H9 (cell line): Measurements from ENCODE around the gene RPL19. TPM values are rescaled to one million over a fixed set of nuclear protein-coding genes. Genes with fewer than 3 reads are reported as not detected.

Source experiments
- DNase-seq: peaks from one replicate; pipeline ENCODE4 v3.0.0-alpha.2; 2017
- H2AFZ ChIP-seq: one replicate; pipeline ENCODE4 v1.6.1; 2013; ENCODE audit warnings: mild to moderate bottlenecking, low read length, control low read depth, moderate library complexity
- H2AK5ac ChIP-seq: 2 replicates; pipeline ENCODE4 v1.6.1; 2013; ENCODE audit warnings: low read length, control low read depth, mixed read lengths; ENCODE audit not compliant: insufficient read length
- H2BK120ac ChIP-seq: one replicate; pipeline ENCODE4 v1.6.1; 2013; ENCODE audit warnings: low read depth, mild to moderate bottlenecking, low read length, control low read depth, inconsistent platforms; ENCODE audit not compliant: poor library complexity, severe bottlenecking
- H2BK12ac ChIP-seq: 2 replicates; pipeline ENCODE4 v1.6.1; 2013; ENCODE audit warnings: low read length, control low read depth, mixed read lengths, low read depth; ENCODE audit not compliant: insufficient read length
- H2BK15ac ChIP-seq: 2 replicates; pipeline ENCODE4 v1.6.1; 2013; ENCODE audit warnings: low read depth, low read length, control low read depth
- H2BK20ac ChIP-seq: one replicate; pipeline ENCODE4 v1.6.1; 2013; ENCODE audit warnings: low read depth, mild to moderate bottlenecking, low read length, control low read depth, inconsistent platforms; ENCODE audit not compliant: poor library complexity, severe bottlenecking
- H2BK5ac ChIP-seq: 2 replicates; pipeline ENCODE4 v1.6.1; 2013; ENCODE audit warnings: low read length, control low read depth, mixed read lengths; ENCODE audit not compliant: insufficient read length
- H3K14ac ChIP-seq: 2 replicates; pipeline ENCODE4 v1.6.1; 2013; ENCODE audit warnings: low read length, control low read depth; ENCODE audit not compliant: insufficient read depth
- H3K18ac ChIP-seq: 2 replicates; pipeline ENCODE4 v1.6.1; 2013; ENCODE audit warnings: low read depth, mild to moderate bottlenecking, mixed read lengths, low read length, control low read depth; ENCODE audit not compliant: insufficient read length
- H3K23ac ChIP-seq: 2 replicates; pipeline ENCODE4 v1.6.1; 2013; ENCODE audit warnings: low read length, control low read depth, mixed read lengths, low read depth; ENCODE audit not compliant: insufficient read length
- H3K23me2 ChIP-seq: 2 replicates; pipeline ENCODE4 v1.6.1; 2013; ENCODE audit warnings: low read depth, mild to moderate bottlenecking, mixed read lengths, low read length, control low read depth; ENCODE audit not compliant: insufficient read length, poor library complexity, severe bottlenecking
- H3K27ac ChIP-seq: 2 replicates; pipeline ENCODE4 v1.5.1; 2013; ENCODE audit warnings: low read length, control low read depth, mixed read lengths, low read depth; ENCODE audit not compliant: insufficient read length
- H3K27me3 ChIP-seq: 2 replicates; pipeline ENCODE4 v1.6.1; 2013; ENCODE audit warnings: low read length, control low read depth, inconsistent platforms; ENCODE audit not compliant: insufficient read depth
- H3K4ac ChIP-seq: 2 replicates; pipeline ENCODE4 v1.6.1; 2013; ENCODE audit warnings: low read depth, mild to moderate bottlenecking, control low read depth, inconsistent platforms, low read length, moderate library complexity
- H3K4me1 ChIP-seq: 2 replicates; pipeline ENCODE4 v1.6.1; 2013; ENCODE audit warnings: low read length, control low read depth, inconsistent platforms; ENCODE audit not compliant: insufficient read depth
- H3K4me2 ChIP-seq: 2 replicates; pipeline ENCODE4 v1.6.1; 2013; ENCODE audit warnings: low read length, control low read depth, mixed read lengths; ENCODE audit not compliant: insufficient read length, insufficient read depth
- H3K56ac ChIP-seq: 2 replicates; pipeline ENCODE4 v1.6.1; 2013; ENCODE audit warnings: low read depth, mild to moderate bottlenecking, mixed read lengths, low read length, control low read depth; ENCODE audit not compliant: insufficient read length
- H3K79me1 ChIP-seq: 2 replicates; pipeline ENCODE4 v1.6.1; 2013; ENCODE audit warnings: low read depth, mild to moderate bottlenecking, moderate library complexity, low read length, control low read depth, inconsistent platforms; ENCODE audit not compliant: insufficient read depth, poor library complexity, severe bottlenecking
- H3K79me2 ChIP-seq: 2 replicates; pipeline ENCODE4 v1.6.1; 2013; ENCODE audit warnings: low read length, control low read depth, inconsistent platforms; ENCODE audit not compliant: insufficient read depth
- H3K9ac ChIP-seq: 2 replicates; pipeline ENCODE4 v1.6.1; 2013; ENCODE audit warnings: low read length, control low read depth, mixed read lengths; ENCODE audit not compliant: insufficient read length; ENCODE audit errors: extremely low read depth
- H3K9me3 ChIP-seq: one replicate; pipeline ENCODE4 v1.6.1; 2013; ENCODE audit warnings: low read depth, low read length, inconsistent platforms; ENCODE audit not compliant: control insufficient read depth
- H3T11ph ChIP-seq: one replicate; pipeline ENCODE4 v1.6.1; 2013; ENCODE audit warnings: mild to moderate bottlenecking, low read length, control low read depth, inconsistent platforms
- H4K20me1 ChIP-seq: one replicate; pipeline ENCODE4 v1.6.1; 2013; ENCODE audit not compliant: control insufficient read depth, insufficient read length, insufficient read depth
- H4K5ac ChIP-seq: 2 replicates; pipeline ENCODE4 v1.6.1; 2013; ENCODE audit warnings: low read depth, mild to moderate bottlenecking, mixed read lengths, low read length, control low read depth; ENCODE audit not compliant: insufficient read length
- H4K8ac ChIP-seq: replicated peaks from 2 replicates; pipeline ENCODE4 v1.6.1; 2013; ENCODE audit warnings: low read length, control low read depth, mixed read lengths, low read depth; ENCODE audit not compliant: insufficient read length
- H4K91ac ChIP-seq: 2 replicates; pipeline ENCODE4 v1.6.1; 2013; ENCODE audit warnings: low read depth, mild to moderate bottlenecking, moderate library complexity, mixed read lengths, low read length, control low read depth; ENCODE audit not compliant: insufficient read length
- H3K27ac Mint-ChIP-seq, 3 experiments: 2 replicates in 2 of 3; 3 replicates in 1 of 3; pipeline ENCODE4 v1.8.0; 2020 to 2021; ENCODE audit warnings: mixed read lengths in 3 of 3, mild to moderate bottlenecking in 1 of 3, moderate library complexity in 1 of 3
- H3K27me3 Mint-ChIP-seq: 2 replicates; pipeline ENCODE4 v1.8.0; 2021; ENCODE audit warnings: low read depth, mild to moderate bottlenecking, moderate library complexity, mixed read lengths
- H3K36me3 Mint-ChIP-seq, 3 experiments: 2 replicates in 2 of 3; 3 replicates in 1 of 3; pipeline ENCODE4 v1.8.0; 2020 to 2021; ENCODE audit warnings: low read depth in 3 of 3, mixed read lengths in 3 of 3; ENCODE audit not compliant: insufficient read depth in 1 of 3
- H3K4me1 Mint-ChIP-seq, 2 experiments: 2 replicates each; pipeline ENCODE4 v1.8.0; 2020; ENCODE audit warnings: mixed read lengths in 2 of 2
- H3K4me3 Mint-ChIP-seq, 2 experiments: 2 replicates in 1 of 2; 3 replicates in 1 of 2; pipeline ENCODE4 v1.8.0; 2020 to 2021; ENCODE audit warnings: mild to moderate bottlenecking in 2 of 2, mixed read lengths in 2 of 2, moderate library complexity in 1 of 2
- H3K9me3 Mint-ChIP-seq, 2 experiments: 2 replicates in 1 of 2; 3 replicates in 1 of 2; pipeline ENCODE4 v1.8.0; 2020; ENCODE audit warnings: mild to moderate bottlenecking in 2 of 2, mixed read lengths in 2 of 2, moderate library complexity in 1 of 2
- CTCF ChIP-seq: fragments of 200-600 bp; sonication (generic); conservative IDR thresholded peaks from 3 replicates; pipeline ENCODE4 v1.8.0; 2021; ENCODE audit warnings: antibody characterized with exemption, mild to moderate bottlenecking
- WGBS: extraction: QIAGEN DNeasy Blood & Tissue Kit; methylation state at CpG from one replicate; pipeline ENCODE4 v1.1.7; 2013; ENCODE audit warnings: missing lambda C conversion rate, low lambda C conversion rate, mixed read lengths; ENCODE audit not compliant: insufficient read length; ENCODE audit errors: extremely low coverage; 5-methylcytosine and 5-hydroxymethylcytosine counted together
- total RNA-seq: library from RNA; stranded (reverse); gene quantifications from 2 replicates; pipeline ENCODE4 v1.2.1, GENCODE V29; 2021

Gene RPL19
- total RNA-seq, 1 experiment from 2014 or later: 2,038 TPM

GRCh38 chr17:39153599-39154051, 46.5 kb upstream of the RPL19 start:
- H3K4ac ChIP-seq: no peak overlapping the region
- Mint-ChIP-seq H3K27me3 (peaks cover 48% of the 10 kb centered on the region), H3K27ac (peak overlapping the region; percentile 81 to 96 (median 88); a peak in 6 of 7 replicates), H3K4me1 (peaks cover 17 to 34% of the 10 kb centered on the region in 2 experiments), H3K4me3 (peak overlapping the region; percentile 94 to 99), H3K36me3 (peaks cover 0 to 5% (median 0%) of the 10 kb centered on the region in 3 experiments; a peak in 1 of 7 replicates), H3K9me3 (peaks cover 6 to 9% of the 10 kb centered on the region in 2 experiments; a peak in 3 of 5 replicates)
- H2BK15ac ChIP-seq: no peak overlapping the region
- peak overlapping the region; percentile 74 for H3K4me2 ChIP-seq
- H2AFZ ChIP-seq: peak overlapping the region; percentile 3
- TF ChIP-seq CTCF: no peak
- H4K91ac ChIP-seq: no peak overlapping the region
- peaks cover 9% of the 10 kb centered on the region; the same call in 1 of the 2 replicates for H3K27me3 ChIP-seq
- peaks cover 17% of the 10 kb centered on the region for H3K23me2 ChIP-seq
- H2BK120ac ChIP-seq: no peak overlapping the region
- H3K79me2 ChIP-seq: no peaks in the 10 kb centered on the region
- H2BK20ac ChIP-seq: no peak overlapping the region
- H3K9me3 ChIP-seq: no peaks in the 10 kb centered on the region
- H4K8ac ChIP-seq: no peak overlapping the region
- H3K9ac ChIP-seq: peak overlapping the region; percentile 48
- H4K5ac ChIP-seq: no peak overlapping the region
- no peak overlapping the region for H2AK5ac ChIP-seq
- H3K4me1 ChIP-seq: no peaks in the 10 kb centered on the region
- no peaks in the 10 kb centered on the region for H4K20me1 ChIP-seq
- no peak overlapping the region for H3K23ac ChIP-seq
- no peak overlapping the region for H2BK12ac ChIP-seq
- H3K18ac ChIP-seq: no peak overlapping the region
- no peak overlapping the region for H3K56ac ChIP-seq
- DNase-seq: peak; percentile 92
- H2BK5ac ChIP-seq: no peak overlapping the region
- H3T11ph ChIP-seq: no peak overlapping the region
- no CpG with 5 or more reads among the region's 16 CpGs for WGBS
- H3K27ac ChIP-seq: no peak overlapping the region
- H3K14ac ChIP-seq: no peak overlapping the region
- H3K79me1 ChIP-seq: no peaks in the 10 kb centered on the region
